ENCODE measurements around the gene PCK2. TPM values are rescaled to one million over a fixed set of nuclear protein-coding genes. Genes with fewer than 3 reads are reported as not detected.

The PCK2 gene
- total and polyA plus RNA-seq, 2 of the 13 experiments (the other 11 are each of a cell fraction or from before 2014, with no cell fraction given) = 129 to 272 TPM

DNA sequence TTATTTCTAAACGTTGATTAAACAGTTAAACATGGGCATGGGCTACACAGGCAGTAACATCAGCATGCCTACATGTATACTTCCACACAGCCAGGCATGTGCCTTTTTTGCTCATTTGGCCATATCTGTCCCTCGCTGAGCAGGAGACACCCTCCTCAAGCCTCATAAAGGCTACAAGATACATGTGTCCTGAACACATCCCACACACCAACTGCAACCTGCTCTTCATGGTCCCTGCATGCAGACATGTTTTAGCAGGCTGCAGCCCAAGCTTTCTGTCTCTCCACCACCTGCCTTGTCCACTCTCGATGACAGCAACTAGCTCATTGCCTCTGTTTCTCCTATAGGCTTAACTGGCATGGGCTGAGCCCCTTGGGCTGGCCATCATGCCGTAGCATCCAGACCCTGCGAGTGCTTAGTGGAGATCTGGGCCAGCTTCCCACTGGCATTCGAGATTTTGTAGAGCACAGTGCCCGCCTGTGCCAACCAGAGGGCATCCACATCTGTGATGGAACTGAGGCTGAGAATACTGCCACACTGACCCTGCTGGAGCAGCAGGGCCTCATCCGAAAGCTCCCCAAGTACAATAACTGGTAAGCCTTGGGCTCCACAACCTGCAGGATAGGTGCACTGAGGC lies 2.6 kb downstream of the PCK2 start (continued):
- TF ChIP-seq CAMTA2 (CRISPR knock-in tag; IDR thresholded peaks at IDR 0.05; ENCODE audit: borderline replicate concordance) = 0 out of 2 replicates have a peak, but pooled peaks have one; percentile 72
- TF ChIP-seq MXD4 (CRISPR knock-in tag; IDR thresholded peaks at IDR 0.05) = no peak
- TF ChIP-seq FOXA3 (CRISPR knock-in tag; IDR thresholded peaks at IDR 0.05) = peak; percentile 24; the same call in 1 of the 2 replicates
- TF ChIP-seq PRDM10 (CRISPR knock-in tag; IDR thresholded peaks at IDR 0.05; ENCODE audit: low read depth) = no peak
- TF ChIP-seq ZNF557 (CRISPR knock-in tag; IDR thresholded peaks at IDR 0.05) = no peak
- TF ChIP-seq EEA1 (CRISPR knock-in tag; IDR thresholded peaks at IDR 0.05; ENCODE audit: borderline replicate concordance) = peak; percentile 91
- TF ChIP-seq ZNF616 (CRISPR knock-in tag; IDR thresholded peaks at IDR 0.05; ENCODE audit: low read depth) = no peak
- no peak for TF ChIP-seq ZEB1 (IDR thresholded peaks at IDR 0.05; ENCODE audit: insufficient replicate concordance, low read depth)
- no peak for TF ChIP-seq CBX2 (IDR thresholded peaks at IDR 0.05; ENCODE audit: low read depth, low read length)
- TF ChIP-seq CBX2 (CRISPR knock-in tag; IDR thresholded peaks at IDR 0.05; ENCODE audit: low read depth) = no peak
- no peak for TF ChIP-seq ZNF530 (CRISPR knock-in tag; IDR thresholded peaks at IDR 0.05; ENCODE audit: low read depth)
- TF ChIP-seq ZBTB20 (CRISPR knock-in tag; IDR thresholded peaks at IDR 0.05; ENCODE audit: borderline replicate concordance, low read depth) = no peak; the same call in none of the 2 replicates
- TF ChIP-seq ZNF724P (CRISPR knock-in tag; IDR thresholded peaks at IDR 0.05; ENCODE audit: borderline replicate concordance) = peak; percentile 72; the same call in 1 of the 2 replicates
- TF ChIP-seq PHF5A (CRISPR knock-in tag; IDR thresholded peaks at IDR 0.05; ENCODE audit: low read depth, unreplicated experiment) = no peak
- no peak for TF ChIP-seq POLR2A (IDR thresholded peaks at IDR 0.05; ENCODE audit: insufficient read depth in 1 of 2, low read depth in 2 of 2, low read length in 2 of 2)
- TF ChIP-seq ARHGAP35 (CRISPR knock-in tag; IDR thresholded peaks at IDR 0.05; ENCODE audit: borderline replicate concordance) = 0 out of 2 replicates have a peak, but pooled peaks have one; percentile 10
- TF ChIP-seq, protein P1, sequence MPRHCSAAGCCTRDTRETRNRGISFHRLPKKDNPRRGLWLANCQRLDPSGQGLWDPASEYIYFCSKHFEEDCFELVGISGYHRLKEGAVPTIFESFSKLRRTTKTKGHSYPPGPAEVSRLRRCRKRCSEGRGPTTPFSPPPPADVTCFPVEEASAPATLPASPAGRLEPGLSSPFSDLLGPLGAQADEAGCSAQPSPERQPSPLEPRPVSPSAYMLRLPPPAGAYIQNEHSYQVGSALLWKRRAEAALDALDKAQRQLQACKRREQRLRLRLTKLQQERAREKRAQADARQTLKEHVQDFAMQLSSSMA (CRISPR knock-in tag; IDR thresholded peaks at IDR 0.05) = peak; percentile 67; the same call in 1 of the 2 replicates
- TF ChIP-seq ZSCAN25 (CRISPR knock-in tag; IDR thresholded peaks at IDR 0.05) = no peak
- peak; percentile 78 for TF ChIP-seq POLR2AphosphoS5 (IDR thresholded peaks at IDR 0.05; ENCODE audit: low read depth, low read length)
- TF ChIP-seq BCL6 (CRISPR knock-in tag; IDR thresholded peaks at IDR 0.05) = no peak
- peak; percentile 78; the same call in 1 of the 2 replicates for TF ChIP-seq IRF9 (CRISPR knock-in tag; IDR thresholded peaks at IDR 0.05; ENCODE audit: borderline replicate concordance)
- TF ChIP-seq NR2F2 (IDR thresholded peaks at IDR 0.05; ENCODE audit: borderline replicate concordance, low read depth) = no peak
- no peak for TF ChIP-seq ZNF556 (CRISPR knock-in tag; IDR thresholded peaks at IDR 0.05; ENCODE audit: borderline replicate concordance)
- TF ChIP-seq ATM (IDR thresholded peaks at IDR 0.05; ENCODE audit: borderline replicate concordance) = no peak
- TF ChIP-seq JUNB (CRISPR knock-in tag; IDR thresholded peaks at IDR 0.05; ENCODE audit: borderline replicate concordance) = no peak
- TF ChIP-seq NCOR1 (IDR thresholded peaks at IDR 0.05; ENCODE audit: borderline replicate concordance, low read length) = no peak
- peak; percentile 74; the same call in 1 of the 2 replicates for TF ChIP-seq ZNF619 (CRISPR knock-in tag; IDR thresholded peaks at IDR 0.05)
